NOMO-1 treated with DMSO at 0.1 percent for 48 hours (cell line): Measurements from ENCODE around the gene PITPNM1.
"Not testable (repeated sequence)": the region's sequence is repeated elsewhere in the genome, so short reads cannot be mapped to it uniquely, and the experiment has no call there.

Experiments
- DNase-seq: peaks from one replicate; lab custom pipeline; 2025; ENCODE audit not compliant: unreplicated experiment; lab: John Stamatoyannopoulos, UW

PITPNM1 gene

DNA sequence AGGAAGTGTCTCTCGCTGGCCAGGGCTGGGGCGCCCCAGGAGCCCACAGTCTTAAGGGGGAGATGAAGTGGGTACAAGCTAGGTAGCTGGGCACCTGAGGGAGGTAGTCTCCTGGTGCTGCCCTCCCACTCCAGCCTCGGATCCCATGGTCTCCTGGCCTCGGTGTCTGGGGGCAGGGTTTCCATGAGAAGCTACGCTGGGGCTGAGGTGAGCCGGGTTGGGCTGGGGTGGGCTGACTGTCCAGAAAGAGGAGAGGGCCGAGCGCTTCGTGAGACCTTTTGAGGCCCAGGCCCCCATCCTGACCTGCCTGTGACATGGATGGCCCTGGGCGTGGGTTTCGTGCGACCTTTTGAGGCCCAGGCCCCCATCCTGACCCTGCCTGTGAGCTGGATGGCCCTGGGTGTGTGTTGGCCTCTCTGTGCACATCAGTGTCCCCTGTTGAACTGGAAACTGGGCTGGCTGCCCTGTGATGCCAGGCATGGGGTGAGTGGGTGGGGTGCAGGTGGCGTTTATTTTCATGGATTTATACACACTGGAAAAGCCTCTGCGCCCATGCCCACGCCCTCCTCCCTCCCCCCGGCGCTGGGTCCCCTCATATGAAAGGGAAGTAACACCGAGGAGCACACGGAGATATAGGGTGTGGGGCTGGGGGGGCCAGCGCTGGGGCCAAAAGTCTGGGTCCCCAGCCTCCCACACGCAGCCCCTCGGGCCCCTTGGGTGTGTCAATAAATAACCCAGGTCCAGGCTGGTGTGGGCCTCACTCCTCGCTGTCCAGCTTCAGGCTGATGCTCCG lies 13.7 kb downstream of the PITPNM1 start:
- DNase-seq: no peak

DNA sequence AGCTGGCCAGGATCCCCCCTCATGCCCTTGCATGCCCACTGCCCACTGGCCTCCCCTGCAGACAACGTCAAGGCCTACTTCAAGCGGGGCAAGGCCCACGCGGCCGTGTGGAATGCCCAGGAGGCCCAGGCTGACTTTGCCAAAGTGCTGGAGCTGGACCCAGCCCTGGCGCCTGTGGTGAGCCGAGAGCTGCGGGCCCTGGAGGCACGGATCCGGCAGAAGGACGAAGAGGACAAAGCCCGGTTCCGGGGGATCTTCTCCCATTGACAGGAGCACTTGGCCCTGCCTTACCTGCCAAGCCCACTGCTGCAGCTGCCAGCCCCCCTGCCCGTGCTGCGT lies 14.5 kb downstream of the PITPNM1 start:
- no peak for DNase-seq

DNA sequence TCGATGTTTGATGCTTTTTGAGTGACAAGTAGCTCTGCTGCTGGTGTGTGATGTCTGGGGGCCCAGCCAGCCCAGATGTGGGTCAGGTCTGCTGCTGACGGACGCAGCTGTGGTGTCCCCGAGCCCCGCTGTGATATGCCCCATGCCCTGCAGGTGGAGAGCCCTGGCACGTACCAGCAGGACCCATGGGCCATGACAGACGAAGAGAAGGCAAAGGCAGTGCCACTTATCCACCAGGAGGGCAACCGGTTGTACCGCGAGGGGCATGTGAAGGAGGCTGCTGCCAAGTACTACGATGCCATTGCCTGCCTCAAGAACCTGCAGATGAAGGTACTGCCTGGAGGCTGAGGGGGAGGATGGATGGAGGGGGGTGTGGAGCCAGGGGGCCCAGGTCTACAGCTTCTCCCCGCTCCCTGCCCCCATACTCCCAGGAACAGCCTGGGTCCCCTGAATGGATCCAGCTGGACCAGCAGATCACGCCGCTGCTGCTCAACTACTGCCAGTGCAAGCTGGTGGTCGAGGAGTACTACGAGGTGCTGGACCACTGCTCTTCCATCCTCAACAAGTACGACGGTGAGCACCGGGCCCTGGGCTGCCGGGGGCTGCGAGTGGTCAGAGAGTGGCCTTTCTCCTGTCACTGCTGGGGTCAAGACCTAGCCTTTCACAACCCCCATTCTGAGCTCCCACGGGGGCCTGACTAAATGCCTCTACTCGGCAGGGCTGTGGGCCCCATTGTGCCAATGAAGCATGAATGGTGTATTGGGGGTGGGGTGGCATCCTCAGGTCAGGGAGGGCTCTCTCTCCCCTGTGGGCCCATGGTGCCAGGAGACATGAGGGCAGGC lies 15.1 kb downstream of the PITPNM1 start:
- DNase-seq: no peak

DNA sequence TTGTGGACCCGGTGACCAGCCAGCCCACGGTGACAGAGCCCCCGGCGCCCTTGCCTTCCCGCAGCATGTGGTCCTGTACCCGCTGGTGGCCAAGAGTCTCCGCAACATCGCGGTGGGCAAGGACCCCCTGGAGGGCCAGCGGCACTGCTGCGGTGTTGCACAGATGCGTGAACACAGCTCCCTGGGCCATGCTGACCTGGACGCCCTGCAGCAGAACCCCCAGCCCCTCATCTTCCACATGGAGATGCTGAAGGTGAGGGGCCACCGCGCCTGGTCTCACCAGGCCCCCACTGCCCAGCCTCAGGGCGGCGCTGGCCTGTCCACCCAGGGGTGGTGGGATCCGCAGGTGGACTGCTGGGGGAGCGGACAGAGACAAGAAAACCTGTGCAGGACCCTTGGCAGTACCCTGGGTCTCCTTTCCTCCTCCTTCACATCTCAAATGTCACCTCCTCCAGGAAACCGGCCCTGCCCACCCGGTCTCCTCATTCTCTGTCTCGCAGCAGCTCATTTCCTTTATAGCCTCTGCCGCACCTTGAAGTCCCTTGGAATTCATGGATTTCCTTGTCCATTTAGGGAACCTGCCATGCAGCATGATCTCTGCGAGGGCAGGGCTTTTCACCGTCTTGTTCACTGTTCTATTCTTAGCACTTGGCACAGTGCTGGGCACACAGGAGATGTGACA lies 15.8 kb downstream of the PITPNM1 start:
- no peak for DNase-seq

DNA sequence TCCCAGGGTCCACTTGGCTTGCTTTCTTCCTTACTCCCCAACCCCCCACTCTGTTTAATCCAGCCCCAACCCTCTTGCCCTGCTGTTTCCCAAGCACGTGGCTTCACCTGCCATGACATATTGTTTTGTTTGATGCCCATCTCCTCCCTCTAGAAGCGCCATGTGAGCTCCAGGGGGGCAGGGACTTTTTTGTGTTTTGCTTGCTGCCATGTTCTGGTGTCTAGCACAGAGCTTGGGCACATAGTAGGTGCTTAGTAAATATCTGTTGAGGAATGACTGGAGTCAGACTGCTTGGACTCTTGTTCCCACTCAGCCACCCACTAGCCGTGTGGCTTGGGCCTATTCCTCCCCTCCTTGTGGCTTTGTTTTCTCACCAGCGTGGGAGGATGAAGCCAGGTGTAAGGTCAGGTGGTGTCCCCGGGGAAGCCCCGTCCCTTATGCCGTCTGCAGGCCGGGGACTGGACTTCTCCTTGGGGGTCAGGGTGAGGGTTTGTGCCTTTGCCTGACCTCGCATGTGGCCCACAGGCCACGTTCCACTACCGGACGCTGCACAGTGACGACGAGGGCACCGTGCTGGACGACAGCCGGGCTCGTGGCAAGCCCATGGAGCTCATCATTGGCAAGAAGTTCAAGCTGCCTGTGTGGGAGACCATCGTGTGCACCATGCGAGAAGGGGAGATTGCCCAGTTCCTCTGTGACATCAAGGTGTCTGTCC lies 18.5 kb downstream of the PITPNM1 start:
- no peak for DNase-seq

DNA sequence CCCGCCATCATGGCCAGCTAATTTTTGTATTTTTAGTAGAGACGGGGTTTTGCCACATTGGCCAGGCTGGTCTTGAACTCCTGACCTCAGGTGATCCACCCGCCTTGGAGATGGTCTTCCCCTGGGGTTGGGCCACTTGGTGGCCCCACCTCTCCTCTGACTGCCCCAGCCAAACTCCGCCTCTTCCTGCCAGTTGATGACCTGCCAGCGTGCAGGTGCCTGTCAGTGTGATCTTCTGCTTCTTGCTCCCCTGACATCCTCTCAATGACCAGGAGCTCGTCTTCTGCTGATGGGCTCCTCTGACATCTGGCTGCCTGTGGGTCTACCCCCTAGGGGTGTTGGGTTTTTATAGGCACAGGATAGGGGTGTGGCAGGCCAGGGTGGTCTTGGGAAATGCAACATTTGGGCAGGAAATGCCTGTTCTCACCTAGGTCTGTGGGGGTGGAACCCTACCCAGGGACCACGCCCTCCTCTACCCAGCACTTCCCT lies 19.2 kb downstream of the PITPNM1 start:
- DNase-seq: not testable (repeated sequence)

DNA sequence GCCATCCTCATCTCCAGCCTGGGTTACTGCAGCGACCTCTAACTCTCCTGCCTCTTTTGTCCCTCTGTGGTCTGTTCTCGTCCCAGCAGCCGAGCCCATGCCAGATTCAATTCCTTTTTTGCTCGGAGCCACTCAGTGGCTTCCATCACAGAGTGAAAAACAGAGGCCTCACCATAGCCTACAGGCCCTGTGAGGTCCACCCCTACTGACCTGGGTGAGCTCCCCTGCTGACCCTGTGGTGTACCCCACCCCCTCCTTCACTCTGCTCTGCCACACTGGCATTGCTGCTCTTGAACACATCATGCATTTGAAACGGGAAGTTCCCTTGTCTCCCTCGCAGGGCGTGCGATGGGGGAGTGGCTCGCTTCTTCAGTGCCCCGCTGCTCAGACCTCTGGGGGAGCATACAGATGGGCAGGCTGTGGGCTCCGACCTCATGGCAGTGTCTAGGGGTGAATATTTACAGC lies 20.3 kb downstream of the PITPNM1 start:
- DNase-seq: peak; percentile 64

DNA sequence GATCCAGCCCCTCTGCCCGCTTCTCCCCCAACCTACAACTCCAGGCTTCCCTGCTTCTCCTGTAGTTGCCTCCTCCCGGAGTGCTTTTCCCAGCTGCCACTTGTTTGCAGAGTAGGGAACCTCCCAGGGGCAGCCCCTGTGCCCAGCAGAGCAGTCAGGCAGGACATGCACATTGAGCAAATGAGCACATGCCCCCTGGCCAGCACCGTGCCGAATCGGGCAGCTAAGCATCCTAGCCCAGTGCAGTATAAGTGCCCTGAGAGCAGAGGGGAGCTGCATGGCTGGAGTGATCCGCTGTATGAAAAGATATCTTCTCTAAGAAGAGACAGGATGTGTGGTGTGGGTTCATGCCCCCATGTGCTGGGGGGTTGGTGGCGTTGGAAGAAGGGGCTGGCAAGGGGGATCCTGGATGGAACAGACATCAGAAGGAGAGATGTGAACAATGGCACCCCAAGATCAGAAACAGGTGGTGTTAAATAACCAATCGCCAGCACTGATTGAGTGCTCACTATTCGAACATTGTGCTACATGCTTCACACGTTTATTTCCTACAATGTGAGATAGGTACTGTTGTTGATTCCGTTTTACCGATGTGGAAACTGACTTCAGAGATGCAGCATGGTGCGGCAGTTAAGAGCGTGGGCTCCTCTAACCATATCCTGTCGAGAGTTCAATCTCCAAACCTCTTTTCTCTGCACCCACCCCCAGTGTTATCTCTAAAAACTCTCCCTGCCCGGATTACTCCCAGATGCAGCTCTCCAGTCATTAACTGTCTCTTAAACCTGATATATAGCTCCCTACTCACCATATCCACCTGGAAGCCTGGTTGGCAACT lies 21.1 kb downstream of the PITPNM1 start:
- DNase-seq: no peak

DNA sequence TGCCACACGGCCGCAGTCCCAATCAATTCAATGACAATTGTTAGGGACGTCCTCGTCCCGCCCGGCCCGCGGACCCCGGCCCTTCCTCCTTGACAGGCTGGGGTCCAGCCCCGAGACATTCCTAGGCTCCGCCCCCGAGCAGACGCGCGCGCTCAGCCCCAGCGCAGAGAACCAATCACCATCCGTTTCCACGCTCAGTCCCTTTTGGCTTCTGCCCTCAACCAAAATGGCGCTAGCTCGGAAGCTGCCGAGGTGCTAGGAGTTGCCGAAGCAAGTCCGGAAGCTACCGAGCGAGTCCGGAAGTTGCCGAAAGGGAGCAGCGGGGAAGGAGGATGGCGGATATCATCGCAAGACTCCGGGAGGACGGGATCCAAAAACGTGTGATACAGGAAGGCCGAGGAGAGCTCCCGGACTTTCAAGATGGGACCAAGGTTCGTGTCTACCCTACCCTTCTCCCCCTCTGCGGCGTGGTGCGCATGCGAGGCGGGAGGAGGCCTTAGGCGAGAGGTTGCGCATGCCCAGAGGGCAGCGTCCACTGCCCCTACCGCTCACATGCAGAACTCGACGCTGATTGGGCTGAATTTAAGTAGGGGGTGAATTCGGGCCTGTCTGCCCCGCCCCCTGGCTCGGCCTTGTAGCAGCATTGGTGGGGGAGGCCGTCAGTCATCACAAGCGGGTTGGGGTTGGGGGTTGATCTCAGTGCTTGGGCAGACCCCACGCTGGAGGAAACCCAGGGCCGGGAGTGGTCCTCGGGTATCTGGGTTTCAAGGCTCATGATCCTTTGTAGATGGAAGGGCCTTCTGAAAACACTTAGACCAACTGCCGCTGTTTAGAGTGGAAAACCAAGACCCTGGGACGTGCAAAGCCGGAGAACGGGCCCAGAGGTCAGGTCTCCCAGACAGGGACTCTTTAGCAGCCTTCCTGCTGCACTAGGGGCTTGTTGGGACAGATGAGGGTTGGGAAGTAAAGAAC lies 22.1 kb downstream of the PITPNM1 start, which contains the start of gene AIP:
Gene AIP, plus strand, starts transcription at position 200 of the 972 bp plus-strand sequence. Its CDS starts 133 bp downstream, at position 333.
- DNase-seq: peak; percentile 98

DNA sequence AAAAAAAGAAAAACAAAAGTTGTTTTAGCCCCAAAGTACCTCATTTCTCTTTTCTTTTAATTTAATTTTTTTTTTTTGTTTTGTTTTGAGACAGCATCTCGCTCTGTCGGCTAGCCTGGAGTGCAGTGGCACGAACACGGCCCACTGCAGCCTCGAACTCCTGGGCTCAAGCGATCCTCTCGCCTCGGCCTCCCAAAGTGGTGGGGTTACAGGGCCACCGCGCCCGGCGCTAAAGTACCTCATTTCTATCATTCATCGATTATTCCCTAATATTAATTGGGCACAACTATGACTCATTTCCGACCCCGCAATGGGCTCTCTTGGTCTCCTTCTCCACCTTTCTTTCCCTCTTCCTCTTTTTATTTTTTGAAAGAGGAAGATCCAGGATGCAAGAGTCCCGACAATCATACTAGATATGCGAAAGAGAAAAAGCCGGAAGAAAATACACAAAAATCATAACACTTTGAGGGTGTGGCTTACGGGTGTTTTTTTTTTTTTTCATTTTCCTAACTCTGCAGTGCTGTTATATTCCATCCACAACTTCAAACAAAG lies 22.8 kb downstream of the PITPNM1 start:
- DNase-seq: peak; percentile 88

DNA sequence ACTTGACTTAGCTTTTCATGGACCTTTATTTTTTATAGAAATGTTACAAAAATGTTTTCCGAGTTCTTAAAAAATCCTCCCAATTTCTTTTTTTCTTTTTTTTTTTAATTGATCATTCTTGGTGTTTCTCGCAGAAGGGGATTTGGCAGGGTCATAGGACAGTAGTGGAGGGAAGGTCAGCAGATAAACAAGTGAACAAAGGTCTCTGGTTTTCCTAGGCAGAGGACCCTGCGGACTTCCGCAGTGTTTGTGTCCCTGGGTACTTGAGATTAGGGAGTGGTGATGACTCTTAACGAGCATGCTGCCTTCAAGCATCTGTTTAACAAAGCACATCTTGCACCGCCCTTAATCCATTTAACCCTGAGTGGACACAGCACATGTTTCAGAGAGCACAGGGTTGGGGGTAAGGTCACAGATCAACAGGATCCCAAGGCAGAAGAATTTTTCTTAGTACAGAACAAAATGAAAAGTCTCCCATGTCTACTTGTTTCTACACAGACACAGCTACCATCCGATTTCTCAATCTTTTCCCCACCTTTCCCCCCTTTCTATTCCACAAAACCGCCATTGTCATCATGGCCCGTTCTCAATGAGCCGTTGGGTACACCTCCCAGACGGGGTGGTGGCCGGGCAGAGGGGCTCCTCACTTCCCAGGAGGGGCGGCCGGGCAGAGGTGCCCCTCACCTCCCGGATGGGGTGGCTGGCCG lies 27.7 kb downstream of the PITPNM1 start:
- DNase-seq: not testable (repeated sequence)

DNA sequence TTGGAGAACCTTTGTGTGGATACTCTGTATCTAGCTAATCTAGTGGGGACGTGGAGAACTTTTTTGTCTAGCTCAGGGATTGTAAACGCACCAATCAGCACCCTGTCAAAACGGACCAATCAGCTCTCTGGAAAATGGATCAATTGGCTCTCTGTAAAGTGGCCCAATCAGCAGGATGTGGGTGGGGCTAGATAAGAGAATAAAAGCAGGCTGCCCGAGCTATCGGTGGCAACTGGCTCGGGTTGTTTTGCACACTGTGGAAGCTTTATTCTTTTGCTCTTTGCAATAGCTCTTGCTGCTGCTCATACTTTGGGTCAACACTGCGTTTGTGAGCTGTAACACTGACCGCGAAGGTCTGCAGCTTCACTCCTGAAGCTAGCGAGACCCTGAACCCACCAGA lies 28.5 kb downstream of the PITPNM1 start:
- not testable (repeated sequence) for DNase-seq

DNA sequence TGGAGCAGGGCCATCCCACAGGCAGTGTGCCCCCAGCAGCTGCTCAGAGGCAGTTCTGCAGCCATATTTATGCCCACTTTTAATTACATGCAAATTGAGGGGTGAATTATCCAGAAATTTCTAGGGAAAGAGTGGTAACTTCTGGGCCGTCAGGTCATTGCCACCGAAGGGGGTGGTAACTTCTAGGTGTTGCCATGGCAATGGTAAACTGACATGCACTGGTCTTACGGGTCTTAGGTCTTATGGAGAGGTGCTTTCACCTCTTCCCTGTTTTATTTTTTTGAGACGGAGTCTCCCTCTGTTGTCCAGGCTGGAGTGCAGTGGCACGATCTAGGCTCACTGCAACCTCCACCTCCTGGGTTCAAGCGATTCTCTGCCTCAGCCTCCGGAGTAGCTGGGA lies 32.3 kb downstream of the PITPNM1 start:
- no peak for DNase-seq

DNA sequence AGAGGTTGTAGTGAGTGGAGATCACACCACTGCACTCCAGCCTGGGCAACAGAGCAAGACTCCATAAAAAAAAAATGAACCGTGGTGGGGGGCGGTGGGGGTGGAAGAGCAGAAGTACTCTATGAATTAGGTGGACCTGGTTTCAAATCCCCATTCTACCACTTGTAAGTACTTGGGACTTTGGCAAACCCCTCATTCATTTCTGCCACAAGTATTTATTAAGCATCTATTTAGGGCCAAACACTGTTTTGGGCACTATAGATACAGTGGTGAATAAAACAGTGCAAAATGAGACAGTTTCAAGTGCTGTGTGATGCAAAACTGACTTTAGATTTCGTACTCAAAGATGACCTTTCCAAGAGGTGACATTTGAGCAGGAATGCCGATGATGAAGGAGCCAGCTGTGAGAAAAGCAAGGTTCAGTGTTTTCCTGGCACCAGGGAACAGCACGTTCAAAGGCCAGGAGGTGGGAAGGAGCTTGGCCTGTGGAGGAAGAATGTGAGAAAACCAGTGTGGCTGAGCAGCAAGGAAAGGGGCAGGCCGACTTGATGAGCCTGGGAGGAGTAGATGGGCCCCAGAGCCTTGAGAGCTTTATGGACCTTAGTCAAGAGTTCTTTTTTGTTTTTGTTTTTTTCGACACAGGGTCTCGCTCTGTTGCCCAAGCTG lies 34.7 kb downstream of the PITPNM1 start:
- no peak for DNase-seq

DNA sequence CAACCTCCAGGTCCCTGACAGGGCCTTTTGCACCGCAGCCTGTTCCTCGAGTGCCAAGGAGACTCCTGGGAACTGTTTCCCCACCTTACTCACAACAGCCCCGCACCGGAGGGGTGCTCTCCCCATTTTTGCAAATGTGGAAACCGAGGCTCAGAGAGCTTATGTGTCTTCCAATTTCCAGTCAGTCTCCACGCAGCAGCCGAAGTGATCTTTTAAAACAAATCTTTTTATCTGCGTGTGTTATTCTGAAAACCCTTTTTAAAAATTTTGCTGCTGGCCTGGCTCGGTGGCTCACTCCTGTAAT lies 35.7 kb downstream of the PITPNM1 start:
- DNase-seq: no peak

DNA sequence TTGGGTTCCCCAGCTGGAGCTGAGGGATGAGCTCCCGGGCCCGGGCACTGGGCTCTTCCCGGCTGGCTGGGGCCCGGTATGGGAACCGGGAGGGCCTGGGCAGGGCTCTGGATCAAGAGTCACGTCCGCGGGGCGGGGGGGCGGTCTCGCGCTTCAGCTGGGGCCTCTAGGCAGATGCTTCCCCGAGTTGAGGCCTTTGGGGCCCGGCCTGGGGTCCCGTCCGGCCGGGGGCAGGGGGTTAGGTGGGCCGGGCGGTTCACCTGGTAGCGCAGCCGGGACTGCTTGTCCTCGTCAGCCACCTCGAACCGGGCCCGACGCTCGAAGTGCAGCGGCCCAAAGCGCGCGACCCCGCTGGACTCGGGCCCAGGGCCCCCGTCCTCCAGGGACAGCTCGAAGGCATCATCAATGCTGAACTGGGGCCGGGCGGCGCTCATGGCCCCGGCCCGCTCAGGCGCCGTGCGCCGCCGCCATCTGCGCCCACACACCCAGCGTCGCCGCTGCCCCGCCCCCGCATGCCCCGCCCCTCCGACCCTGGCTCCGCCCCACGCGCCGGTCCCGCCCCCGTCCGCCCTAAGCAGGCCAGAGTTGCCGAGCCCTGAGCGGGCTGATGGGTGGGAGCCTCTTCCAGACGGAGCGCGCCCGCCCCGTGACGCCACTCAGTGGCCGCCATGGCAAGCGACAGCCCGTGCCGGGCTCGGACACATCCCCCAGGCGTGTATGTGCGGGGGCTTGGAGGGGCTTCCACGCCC lies 36.2 kb downstream of the PITPNM1 start, which contains the start of gene TMEM134:
Gene TMEM134, minus strand, starts transcription at position 493 of the 749 bp plus-strand sequence. Its CDS starts 59 bp downstream, at position 434.
- peak; percentile 87 for DNase-seq

DNA sequence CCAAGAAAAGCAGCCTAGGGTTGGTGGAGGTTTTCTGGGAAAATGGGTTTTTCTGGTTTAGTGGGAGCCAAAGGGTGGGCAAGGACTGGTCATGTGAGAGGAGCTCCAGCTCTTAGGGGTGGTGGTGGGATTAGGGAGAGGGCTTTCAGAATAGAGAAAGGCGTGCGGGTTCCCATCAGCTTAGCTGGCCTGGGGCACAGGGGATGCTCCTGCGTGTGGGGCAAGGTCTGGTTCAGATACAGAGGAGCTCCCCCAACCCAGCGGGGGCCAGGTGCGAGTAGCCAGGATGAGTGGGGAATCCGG lies 36.8 kb downstream of the PITPNM1 start:
- DNase-seq: no peak
